ENCODE data around the gene TMCO5A. TPM values are rescaled to one million over a fixed set of nuclear protein-coding genes. Genes with fewer than 3 reads are reported as not detected.

Gene TMCO5A
- polyA plus RNA-seq, 2 of the 4 experiments (the other 2 are of a cell fraction): not detected

GRCh38 chr15:37931868-37932267 is 2.6 kb upstream of the TMCO5A start:
- no peak overlapping the region for H3K4me3 ChIP-seq
- POLR2A ChIA-PET: no interaction called here
- 3% methylated on average over 1 of the region's 1 CpG for WGBS (ENCODE audit: missing lambda C conversion rate)
- DNase-seq (ENCODE audit: low read depth in 1 of 2, low spot score in 1 of 2): no peak
- H3K4me1 ChIP-seq: no peaks in the 10 kb centered on the region
- CTCF ChIA-PET: no interaction called here
- FAIRE-seq: no peak
- no peaks in the 10 kb centered on the region for H3K9me3 ChIP-seq
- H3K27ac ChIP-seq: no peak overlapping the region
- no peak overlapping the region for H3K4me2 ChIP-seq
- TF ChIP-seq EHMT2 (IDR thresholded peaks at IDR 0.05; ENCODE audit: low read depth) (no peak), SMC3 (IDR thresholded peaks at IDR 0.05) (no peak), FOSL2 (IDR thresholded peaks at IDR 0.05) (no peak), FOSL2 (CRISPR knock-in tag; IDR thresholded peaks at IDR 0.05) (no peak)
- ATAC-seq: no peak

- TF ChIP-seq SREBF2 (IDR thresholded peaks at IDR 0.05) (no peak), RFX5 (IDR thresholded peaks at IDR 0.05) (no peak), JUNB (IDR thresholded peaks at IDR 0.05) (no peak), POLR2AphosphoS2 (conservative IDR thresholded peaks at IDR 0.05; ENCODE audit: low read length) (no peak), RCOR1 (IDR thresholded peaks at IDR 0.05; ENCODE audit: low read depth, low read length) (no peak), ZNF302 (CRISPR knock-in tag; IDR thresholded peaks at IDR 0.05) (no peak), RAD21 (conservative IDR thresholded peaks at IDR 0.05 in 1 of 2, IDR thresholded peaks at IDR 0.05 in 1 of 2) (no peak), EP300 (IDR thresholded peaks at IDR 0.05) (no peak), CTCF (IDR thresholded peaks at IDR 0.05) (no peak), ATOH8 (CRISPR knock-in tag; IDR thresholded peaks at IDR 0.05; ENCODE audit: low read depth) (no peak), ESRRA (IDR thresholded peaks at IDR 0.05; ENCODE audit: borderline replicate concordance, low read length) (no peak), MYC (IDR thresholded peaks at IDR 0.05; ENCODE audit: borderline replicate concordance, low read length) (no peak), TFCP2L1 (CRISPR knock-in tag; IDR thresholded peaks at IDR 0.05) (no peak), GATA3 (IDR thresholded peaks at IDR 0.05; ENCODE audit: borderline replicate concordance) (no peak), PHF8 (IDR thresholded peaks at IDR 0.05; ENCODE audit: borderline replicate concordance, low read depth) (no peak), ZC3H11A (IDR thresholded peaks at IDR 0.05) (no peak), EHMT2 (IDR thresholded peaks at IDR 0.05; ENCODE audit: low read depth) (no peak), NPAS2 (CRISPR knock-in tag; IDR thresholded peaks at IDR 0.05; ENCODE audit: borderline replicate concordance) (no peak)
- ChIA-PET POLR2A (no interaction called here), CTCF (no interaction called here)
- no peak overlapping the region for H3K4me3 ChIP-seq
- 35% methylated on average over 3 of the region's 3 CpGs for WGBS (ENCODE audit: missing lambda C conversion rate)
- no peaks in the 10 kb centered on the region for H3K4me1 ChIP-seq
- FAIRE-seq (no peak), DNase-seq (ENCODE audit: low read depth in 1 of 2, low spot score in 1 of 2) (no peak), ATAC-seq (no peak)
- H3K9me3 ChIP-seq: no peaks in the 10 kb centered on the region
- no peak overlapping the region for H3K4me2 ChIP-seq
- no peak overlapping the region for H3K27ac ChIP-seq
These were observed 1.9 kb upstream of the TMCO5A start for GRCh38 chr15:37932549-37932948.

GRCh38 chr15:37933666-37934065 is 774 bp upstream of the TMCO5A start:
- Histone ChIP-seq H3K4me2 (no peak overlapping the region), H3K27ac (no peak overlapping the region), H3K4me1 (no peaks in the 10 kb centered on the region), H3K4me3 (no peak overlapping the region), H3K9me3 (no peaks in the 10 kb centered on the region)
- DNase-seq (ENCODE audit: low read depth in 1 of 2, low spot score in 1 of 2) (no peak), FAIRE-seq (no peak), ATAC-seq (no peak)
- 0% methylated on average over 1 of the region's 1 CpG for WGBS (ENCODE audit: missing lambda C conversion rate)
- ChIA-PET POLR2A (no interaction called here), CTCF (no interaction called here)
- TF ChIP-seq ELK1 (IDR thresholded peaks at IDR 0.05; ENCODE audit: low read depth, low read length) (no peak), FOXS1 (CRISPR knock-in tag; IDR thresholded peaks at IDR 0.05) (no peak), ZC3H11A (IDR thresholded peaks at IDR 0.05) (no peak), EHF (CRISPR knock-in tag; IDR thresholded peaks at IDR 0.05) (no peak), CTCF (IDR thresholded peaks at IDR 0.05) (no peak), HOXB13 (CRISPR knock-in tag; IDR thresholded peaks at IDR 0.05; ENCODE audit: low read depth) (no peak), RFX5 (IDR thresholded peaks at IDR 0.05) (no peak), CBX8 (IDR thresholded peaks at IDR 0.05) (no peak), NPAS2 (CRISPR knock-in tag; IDR thresholded peaks at IDR 0.05; ENCODE audit: borderline replicate concordance) (no peak), JUN (IDR thresholded peaks at IDR 0.05) (no peak), BCL3 (IDR thresholded peaks at IDR 0.05) (no peak)

All from A549 (cell line).